Superior temporal gyrus (tissue), 1 donor: ENCODE results near the gene DUSP15.

ENCODE experiments used
- DNase-seq: peaks from one replicate; pipeline ENCODE4 v3.0.0-alpha.2; 2016; ENCODE audit errors: extremely low spot score

Gene DUSP15

DNA sequence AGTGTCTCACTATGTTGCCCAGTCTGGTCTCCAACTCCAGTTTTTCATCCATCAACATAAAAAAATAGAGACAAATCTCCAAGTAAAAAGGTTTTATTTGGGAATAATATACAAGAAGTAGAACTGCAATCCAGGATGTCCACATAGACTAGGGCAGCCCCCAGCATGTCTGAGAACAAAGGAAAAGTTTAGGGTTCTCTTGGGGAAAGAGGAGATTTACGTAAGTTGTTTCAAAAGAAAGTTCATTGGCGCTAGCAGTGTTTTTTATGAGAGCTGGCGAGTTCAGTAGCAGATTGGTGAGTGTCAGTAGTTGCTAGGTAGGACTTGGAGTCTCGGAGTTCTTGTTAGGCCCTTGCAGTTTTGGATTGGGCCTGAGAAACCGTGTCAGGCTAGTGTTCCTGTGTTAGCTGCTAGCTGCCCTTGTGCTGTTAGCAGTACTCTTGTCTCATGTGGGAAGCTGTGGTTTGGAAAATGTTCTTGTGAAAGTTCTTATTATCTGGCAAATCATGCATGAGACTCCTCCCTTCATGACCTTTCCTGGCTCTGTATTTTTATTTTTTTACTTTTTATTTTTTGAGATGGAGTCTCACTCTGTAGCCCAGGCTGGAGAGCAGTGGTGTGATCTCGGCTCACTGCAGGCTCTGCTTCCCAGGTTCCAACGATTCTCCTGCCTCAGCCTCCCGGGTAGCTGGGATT, 24.8 kb upstream of the DUSP15 start:
- DNase-seq = peak; percentile 62

DNA sequence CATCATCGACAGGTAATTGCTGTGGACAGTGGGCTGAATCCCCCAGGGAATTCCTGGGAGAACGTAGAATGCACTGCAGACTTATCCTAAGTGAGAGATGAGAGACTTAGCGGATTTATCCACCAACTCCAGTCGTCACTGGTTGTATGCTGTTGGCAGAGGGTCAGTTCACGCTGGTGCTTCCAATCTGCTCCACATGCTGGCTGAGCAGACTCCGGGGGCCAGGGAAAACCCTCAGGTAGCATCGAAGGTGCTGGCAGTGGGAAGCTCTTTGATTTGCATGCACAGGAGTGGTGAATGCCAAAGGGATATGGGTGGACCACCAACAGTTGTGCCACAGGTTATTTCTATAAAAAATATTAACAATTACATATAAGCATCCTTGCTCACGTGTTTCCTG, 20.3 kb upstream of the DUSP15 start:
- no peak for DNase-seq

DNA sequence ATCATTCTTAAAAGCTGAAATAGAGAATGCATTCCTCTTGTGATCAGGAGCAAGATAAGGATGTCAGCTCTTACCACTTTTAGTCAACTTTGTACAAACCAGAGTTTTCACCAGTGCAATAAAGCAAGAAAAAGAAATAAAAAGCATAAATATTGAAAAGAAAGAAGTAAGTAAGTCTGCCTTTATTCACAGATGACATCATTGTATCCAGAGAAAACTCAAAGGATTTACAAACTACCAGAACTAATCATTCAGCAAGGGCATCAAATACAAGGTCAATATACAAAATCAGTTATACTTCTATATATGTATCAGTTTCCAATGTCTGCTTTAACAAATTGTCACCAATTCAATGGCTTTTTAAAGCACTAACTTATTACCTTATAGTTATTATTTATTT, 13.5 kb upstream of the DUSP15 start:
- DNase-seq = no peak

DNA sequence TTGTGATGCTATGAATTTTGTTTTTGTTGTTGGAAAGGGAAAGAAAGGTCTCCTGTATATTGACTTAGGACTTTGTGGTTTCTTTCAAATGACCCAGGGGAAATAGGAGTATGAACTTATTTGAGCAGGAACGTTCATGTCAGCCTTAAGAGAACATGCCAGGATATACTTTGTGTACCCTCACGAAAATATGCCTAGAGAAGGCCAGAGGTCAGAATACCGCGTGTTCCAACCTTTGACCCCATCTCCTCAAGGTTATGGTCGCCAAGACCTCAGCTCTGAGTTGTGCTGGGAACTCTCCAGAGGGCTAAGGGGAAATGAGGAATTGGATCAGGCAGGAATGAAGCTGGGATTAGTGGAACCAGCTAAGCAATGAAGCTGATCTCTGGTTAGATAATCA, 11.6 kb upstream of the DUSP15 start:
- DNase-seq = no peak

DNA sequence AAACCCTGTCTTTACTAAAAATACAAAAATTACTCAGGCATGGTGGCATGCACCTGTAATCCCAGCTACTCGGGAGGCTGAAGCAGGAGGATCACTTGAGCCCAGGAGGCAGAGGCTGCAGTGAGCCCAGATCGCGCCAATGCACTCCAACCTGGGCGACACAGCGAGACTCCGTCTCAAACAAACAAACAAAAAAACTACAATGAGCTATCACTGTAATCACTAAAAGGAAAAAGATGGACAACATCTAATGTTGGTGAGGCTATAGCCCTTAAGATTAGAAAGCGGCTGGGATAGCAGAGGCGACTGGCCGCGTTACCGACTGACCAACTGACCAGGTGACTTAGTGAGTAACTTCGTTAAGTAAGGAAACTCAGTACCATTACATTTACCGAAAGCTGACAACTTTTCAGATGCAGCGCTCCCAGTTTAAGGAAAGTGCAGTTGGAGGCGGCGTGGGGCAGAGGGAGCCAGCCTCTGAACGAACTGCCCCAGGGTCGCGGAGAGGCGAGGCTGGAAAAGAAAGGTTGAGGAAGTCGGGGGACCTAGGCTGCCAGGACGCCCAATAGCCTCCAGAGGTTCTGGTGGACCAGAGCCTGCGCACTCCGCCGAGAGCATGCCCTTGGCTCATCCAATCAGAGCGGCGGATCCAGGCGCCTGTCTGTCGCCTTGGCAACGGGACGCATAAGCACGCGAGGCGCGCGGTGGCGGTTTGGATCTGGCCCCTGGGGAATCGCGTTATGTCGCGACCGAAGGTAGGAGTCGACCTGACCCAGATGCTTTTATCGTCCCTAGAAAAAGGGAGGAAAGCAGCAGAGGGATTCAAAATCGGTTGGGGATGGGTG, 9.0 kb upstream of the DUSP15 start:
- DNase-seq = peak; percentile 93

DNA sequence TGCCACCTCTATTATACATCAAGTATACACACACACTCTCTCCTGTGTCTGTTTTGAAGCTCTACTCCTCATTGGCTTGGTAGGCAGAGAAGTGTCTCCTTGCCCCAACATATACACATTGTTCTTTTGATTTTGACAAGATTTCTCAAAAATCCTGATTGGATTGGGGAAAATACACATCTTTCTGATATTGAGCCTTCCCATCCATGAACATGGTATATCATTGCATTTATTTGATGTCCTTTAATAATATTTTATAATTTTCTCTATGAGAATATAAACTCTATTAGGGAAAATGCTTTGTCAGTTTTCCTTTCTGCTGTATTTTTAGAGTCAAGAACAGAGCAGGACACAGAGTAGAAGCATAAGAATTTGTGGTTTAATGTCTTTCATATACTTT, 7.4 kb upstream of the DUSP15 start:
- no peak for DNase-seq

DNA sequence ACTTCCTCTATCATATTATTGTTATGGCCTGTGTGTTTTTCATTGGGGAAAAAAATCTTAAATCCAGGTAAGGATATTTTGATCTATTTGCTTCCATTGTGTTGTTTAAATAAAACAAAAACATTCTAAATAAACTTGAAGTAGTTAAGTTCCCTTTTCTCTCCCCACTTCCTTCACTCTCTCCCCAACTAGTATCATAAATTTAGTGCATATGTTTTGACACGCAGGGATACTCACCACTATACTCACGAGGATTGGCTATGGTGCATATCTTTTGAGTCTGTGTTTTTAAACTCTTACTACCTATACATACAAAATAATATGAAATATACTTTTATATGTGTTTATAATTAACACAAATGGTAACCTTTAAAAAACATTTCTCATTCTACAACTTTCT, 5.3 kb upstream of the DUSP15 start:
- DNase-seq = no peak

DNA sequence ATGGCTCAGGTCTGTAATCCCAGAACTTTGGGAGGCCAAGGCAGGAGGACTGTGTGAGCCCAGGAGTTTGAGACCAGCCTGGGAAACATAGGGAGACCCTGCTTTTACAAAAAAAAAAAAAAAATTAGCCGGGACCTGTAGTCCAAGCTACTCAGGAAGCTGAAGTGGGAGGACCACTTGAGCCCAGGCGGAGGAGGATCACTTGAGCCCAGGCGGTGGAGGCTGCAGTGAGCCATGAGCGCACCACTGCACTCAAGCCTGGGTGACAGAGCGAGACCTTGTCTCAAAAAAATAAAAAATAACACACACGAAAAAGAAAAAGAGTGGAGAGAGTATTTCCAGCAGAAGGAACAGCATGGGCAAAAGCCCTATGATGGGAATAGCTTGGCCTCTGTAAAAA, 2.1 kb upstream of the DUSP15 start:
- no peak for DNase-seq

DNA sequence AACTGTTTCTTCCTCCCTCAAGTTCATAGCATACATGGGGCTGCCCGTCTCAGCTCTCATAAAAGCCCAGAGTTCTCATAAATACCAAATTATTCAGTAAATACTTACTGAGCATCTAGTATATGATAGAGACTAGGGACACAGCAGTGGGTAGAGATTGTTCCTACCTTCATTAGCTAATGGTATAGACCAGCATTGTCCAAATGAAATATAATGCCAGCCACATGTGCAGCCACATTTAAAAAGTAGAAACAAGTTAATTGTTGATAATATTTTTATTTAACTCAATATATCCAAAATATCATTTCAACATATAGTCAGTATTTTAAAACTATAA, 1.3 kb upstream of the DUSP15 start:
- no peak for DNase-seq

DNA sequence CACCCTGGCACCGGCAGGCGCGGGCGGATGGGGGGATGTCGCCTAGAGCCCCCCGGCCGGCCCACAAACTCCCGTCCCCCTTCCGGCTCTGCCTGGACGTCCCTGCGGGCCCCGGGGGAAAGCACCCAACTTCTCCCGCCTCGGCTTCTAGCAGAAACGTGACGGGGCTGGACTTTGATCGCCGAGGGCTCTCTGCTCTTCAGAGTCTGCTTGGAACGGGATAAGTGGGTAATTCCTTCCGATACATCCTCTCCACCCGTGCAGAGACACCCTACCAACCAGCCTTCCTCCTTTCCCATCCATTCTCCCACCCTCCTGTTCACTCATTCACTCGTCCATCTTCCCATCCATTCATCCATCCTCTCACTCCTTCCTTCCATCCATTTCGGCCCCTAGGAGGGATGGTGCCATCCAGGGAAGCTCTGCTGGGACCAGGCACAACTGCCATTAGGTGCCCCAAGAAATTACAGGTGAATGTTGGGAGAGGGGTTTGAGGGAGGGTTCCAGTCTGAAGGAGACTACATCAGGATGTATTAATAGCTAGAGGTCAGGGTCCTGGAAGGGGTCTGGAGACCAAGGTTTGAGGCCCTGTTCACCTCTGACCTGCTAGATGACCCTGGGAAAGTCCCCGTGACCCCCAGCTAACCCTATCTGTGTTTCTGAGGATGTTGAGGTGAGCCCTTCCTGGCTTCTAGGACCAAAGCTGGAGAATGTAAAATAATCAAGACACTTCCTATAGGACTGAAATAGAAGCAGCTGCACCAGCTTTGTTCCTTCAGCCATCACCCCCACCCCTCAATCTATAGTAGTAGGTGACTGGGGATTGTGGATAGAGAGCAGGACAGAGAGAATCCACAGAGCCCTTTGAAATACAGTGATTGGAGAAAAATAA, 645 bp upstream of the DUSP15 start:
- peak; percentile 39 for DNase-seq

DNA sequence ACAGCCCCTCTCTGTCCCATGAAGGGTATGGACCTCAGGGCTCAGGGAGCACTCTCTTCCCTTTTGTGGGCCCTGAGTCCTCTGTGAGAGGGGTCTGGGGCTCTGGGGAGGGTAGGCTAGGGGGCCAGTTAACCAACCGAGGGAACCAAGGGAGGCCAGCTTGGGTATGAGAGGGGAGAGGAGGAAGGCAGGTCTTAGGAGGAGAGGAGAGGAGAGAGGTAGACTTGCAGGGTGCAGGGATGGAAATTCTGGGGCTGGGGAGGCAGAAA, 720 bp downstream of the DUSP15 start:
- no peak for DNase-seq

DNA sequence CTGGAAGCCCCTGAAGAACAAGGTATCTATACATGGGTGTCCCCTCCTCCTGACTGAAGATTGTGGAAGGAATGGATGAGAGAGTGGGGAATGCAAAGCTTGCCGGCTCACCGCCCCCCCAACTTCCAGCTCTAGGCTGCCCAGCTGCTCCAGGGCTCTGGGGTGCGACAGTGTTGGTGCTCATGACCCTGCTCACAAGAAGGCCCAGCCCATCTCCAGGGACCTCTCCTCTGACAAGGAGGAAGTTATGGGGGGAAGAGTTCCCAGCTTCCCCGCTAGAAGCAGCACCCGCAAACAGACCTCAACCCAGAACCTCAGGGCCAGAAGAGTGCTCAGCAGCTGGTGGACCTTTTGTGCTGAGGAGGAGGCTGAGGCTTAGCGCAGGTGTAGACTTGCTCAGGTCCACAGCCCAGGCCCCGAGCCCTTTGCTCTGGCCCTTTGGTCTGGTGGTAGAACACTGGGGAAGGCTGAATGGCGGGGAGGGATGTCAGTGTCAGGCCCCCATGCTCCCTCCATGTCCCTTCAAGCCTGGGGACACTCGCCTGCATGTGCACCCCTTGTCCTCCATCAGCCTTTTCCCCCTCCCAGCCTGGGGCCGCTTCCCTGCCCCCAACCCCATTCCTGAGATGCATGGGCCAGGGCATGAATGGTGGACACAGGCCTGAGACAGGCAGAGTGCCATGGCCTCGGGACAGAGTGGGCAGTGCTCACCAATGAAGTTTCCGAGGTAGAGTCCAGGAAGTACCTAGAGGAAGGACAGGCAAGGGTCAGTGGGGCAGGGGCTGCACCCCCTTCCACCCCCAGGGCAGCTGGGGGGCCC, 1.3 kb downstream of the DUSP15 start:
- DNase-seq = no peak

DNA sequence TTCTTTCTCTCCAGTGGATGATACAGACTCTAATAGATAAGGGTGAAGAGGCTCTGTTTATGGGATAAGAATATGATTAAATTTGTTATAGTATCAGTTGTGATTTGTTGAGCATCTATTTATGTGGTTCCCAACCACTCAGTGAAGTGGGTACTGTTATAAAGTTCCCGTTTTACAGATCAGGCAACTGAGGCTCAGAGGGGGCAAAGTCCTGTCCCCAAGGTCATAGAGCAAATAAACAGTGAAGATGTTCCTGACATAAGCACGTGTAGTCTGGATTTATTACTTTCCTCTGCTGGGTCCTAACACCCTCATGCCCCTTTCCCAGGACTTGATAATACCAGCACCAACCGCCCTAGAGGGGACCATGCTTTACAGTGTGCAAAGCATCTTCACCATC, 4.1 kb downstream of the DUSP15 start:
- DNase-seq = no peak

DNA sequence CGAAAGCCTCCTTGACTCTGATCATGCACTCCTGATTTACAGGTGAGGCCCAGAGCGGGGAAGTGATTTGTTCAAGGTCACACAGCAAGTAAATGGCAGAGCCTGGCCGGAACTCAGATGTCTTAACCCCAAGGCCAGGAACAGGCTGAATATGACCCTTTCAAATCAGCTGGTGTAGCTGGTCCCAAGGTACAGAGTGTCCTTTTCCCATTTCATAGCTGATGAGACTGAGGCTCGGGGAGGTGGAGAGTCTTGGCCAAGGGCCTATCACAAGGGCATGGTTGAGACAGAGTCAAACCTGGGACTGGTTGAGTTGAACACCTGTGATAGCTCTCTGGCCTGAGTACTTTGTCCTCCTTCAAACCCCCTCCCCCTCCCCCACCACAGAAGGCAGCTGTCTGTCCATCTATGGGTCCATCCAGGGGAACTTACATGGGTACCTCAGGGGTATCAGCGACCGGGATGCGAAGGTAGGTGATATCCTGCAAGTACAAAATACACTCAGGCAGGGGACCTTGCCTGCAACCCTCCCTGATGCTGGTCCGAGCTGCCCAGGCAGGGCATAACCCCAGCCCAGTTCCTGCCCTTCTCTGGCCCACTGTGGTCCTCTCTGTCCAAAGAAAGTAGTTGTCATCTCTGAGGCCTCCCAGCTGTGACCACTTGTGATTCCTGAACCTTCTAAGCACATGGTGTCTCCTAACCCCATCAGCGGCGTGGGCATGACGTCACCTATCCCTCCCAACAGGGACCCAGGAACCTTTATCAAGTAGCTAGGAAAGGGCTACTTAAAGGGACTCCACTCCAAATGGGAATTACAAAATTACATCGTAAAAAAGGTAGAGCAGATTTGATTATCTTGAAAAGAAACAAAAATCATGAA, 5.6 kb downstream of the DUSP15 start:
- no peak for DNase-seq

DNA sequence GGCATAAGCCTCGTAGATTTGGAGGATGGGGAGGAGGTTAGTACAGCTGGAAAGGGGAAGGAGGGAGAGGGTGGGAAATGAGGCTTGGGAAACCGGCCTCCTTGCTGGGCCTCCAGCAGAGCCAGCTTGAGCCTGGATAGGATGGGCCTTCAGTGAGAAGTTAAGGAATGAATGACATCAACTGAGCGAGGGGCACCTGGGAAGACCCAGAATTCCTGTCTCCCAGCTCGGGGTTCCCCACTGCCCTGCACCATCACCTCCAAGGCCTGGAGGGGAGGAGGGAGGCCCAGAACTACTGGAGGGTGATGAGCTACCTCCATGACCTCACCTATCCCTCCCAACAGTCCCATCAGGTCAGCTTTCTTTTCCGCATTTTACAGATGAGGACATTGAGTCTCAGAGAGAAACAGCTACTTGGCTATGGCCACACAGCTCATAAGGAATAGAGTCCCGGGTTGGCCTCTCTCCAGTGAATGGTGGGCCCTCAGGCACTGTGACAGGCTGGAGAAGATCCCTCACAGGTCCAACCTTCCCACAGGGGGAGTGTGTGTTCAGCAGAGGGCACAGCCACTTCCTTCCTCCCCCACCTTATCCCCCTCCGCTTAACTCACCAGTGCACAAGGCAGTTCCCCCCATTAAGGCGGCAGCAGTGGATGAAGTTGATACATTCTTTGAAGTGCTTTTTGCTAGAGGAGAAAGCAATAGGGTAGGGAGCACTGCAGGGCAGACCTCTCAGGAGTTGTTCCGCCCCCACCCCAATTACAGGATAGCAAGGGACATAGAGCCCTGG, 6.8 kb downstream of the DUSP15 start:
- DNase-seq = no peak

DNA sequence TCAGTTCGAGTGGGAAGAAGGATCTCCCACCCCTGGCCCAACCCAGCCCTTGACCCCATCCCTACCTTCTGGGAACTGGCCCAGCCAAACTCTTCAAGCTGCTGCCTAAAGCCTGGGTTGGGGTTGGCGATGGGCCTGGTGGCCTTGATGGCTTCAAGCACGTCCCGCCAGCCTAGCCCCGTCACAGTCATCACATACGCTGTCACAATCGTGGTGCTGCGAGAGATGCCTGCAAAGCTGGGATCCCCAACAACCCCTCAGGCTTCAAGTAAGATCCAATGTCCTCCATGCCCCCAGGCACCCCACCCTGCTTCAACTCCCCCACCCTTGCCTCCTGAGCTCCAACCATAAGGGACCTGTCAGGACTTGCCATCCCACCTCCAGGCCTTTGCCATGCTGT, 7.8 kb downstream of the DUSP15 start:
- no peak for DNase-seq

DNA sequence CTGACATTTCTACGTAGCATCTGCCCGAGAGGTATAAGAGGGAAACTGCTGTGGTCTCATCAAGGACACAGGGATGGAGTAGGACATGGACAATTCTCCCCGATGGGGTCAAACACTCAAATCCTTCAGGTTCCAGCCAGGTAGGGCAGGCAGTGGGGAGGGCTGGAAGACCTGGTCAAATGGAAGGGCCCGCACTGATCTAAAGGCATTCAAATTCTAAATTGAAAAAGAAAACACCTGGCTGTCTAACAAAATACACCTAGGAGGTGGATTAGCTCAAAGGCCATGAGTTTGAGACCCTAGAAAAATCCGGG, 8.2 kb downstream of the DUSP15 start:
- no peak for DNase-seq

DNA sequence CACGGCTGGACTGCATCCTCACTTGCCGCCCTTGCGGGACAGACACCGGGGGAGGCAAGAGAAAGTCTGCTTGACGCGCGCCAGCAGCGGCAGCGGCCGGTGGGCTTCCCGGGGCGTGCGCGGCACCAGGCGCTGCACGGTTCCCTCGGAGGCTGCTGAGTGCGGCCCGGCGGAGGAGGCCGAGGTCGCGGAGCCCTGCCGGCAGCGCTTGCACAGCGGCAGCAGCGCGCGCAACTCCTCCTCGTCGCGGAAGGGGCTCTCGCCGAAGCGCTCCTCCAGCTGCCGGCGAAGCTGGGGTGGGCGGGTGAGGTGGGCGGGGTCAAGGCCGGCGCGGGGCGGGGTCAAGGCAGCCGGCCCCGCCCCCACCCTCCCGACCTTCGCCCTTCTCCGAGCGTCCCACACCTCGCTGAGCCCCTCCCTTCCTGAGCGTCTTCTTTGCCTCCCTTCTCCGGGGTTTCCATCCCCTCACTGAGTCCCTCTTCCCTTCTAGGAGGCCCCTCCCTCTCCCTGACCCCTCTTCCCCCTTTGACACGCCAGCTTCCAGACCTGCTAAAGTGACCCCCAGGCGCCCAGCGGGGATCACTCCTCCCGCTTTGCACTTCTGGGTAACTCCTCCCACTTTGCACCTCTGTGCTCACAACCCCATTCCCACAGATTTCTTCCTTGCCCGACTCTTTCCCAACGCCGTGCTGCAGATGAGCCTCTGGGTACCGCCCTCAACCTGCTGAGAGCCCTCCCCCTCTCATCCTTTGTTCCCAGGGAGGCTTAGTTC, 8.8 kb downstream of the DUSP15 start:
- DNase-seq = no peak

DNA sequence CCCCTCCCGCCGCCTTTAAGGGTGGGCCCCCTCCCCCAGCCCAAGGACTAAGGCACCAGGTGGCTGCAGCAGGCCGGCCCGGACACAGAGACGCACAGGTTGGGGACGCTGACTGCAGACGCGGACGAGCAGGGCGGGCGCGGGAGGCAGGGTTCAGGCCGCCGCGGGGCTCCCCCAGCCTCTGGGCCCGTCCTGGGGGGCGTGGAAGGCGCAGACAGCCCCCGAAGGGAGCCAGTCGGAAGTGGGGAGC, 9.3 kb downstream of the DUSP15 start:
- DNase-seq = no peak
